GM10266 (cell line): ENCODE data around the gene PTTG2.
"Not testable (repeated sequence)": the region's sequence is repeated elsewhere in the genome, so short reads cannot be mapped to it uniquely, and the experiment has no call there.

Experiments used
- DNase-seq: peaks from one replicate; pipeline ENCODE4 v3.0.0; 2012; ENCODE audit errors: extremely low spot score
- TF ChIP-seq, protein P1 (sequence below): IDR thresholded peaks from 2 replicates; pipeline ENCODE4 v1.5.1; 2012; ENCODE audit warnings: mild to moderate bottlenecking, low read depth; ENCODE audit not compliant: control insufficient read depth, insufficient read depth; ENCODE audit errors: missing control alignments

PTTG2 gene

DNA sequence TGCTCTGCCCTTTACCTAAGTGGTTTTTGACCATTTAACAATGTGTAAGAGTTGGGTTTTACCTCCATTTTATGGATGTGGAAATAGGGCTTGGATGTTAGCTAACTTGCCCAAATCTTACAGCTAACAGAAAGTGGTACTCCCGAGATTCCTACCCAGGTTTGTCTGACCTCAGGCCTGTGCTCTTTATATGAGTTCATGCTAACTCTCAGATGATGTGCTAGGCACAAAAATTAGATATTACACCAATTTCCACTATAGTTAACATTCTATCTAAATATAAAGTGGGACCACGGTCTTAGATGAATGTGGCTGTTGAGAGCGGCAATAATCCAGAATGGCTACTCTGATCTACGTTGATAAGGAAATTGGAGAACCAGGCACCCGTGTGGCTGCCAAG is at the start of gene PTTG2:
Gene PTTG2 (plus strand): TSS at position 301 of the 400 bp plus-strand sequence. CDS start 37 bp downstream, at position 338.
- DNase-seq, result no peak
- TF ChIP-seq, protein P1, sequence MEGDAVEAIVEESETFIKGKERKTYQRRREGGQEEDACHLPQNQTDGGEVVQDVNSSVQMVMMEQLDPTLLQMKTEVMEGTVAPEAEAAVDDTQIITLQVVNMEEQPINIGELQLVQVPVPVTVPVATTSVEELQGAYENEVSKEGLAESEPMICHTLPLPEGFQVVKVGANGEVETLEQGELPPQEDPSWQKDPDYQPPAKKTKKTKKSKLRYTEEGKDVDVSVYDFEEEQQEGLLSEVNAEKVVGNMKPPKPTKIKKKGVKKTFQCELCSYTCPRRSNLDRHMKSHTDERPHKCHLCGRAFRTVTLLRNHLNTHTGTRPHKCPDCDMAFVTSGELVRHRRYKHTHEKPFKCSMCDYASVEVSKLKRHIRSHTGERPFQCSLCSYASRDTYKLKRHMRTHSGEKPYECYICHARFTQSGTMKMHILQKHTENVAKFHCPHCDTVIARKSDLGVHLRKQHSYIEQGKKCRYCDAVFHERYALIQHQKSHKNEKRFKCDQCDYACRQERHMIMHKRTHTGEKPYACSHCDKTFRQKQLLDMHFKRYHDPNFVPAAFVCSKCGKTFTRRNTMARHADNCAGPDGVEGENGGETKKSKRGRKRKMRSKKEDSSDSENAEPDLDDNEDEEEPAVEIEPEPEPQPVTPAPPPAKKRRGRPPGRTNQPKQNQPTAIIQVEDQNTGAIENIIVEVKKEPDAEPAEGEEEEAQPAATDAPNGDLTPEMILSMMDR, result no peak

DNA sequence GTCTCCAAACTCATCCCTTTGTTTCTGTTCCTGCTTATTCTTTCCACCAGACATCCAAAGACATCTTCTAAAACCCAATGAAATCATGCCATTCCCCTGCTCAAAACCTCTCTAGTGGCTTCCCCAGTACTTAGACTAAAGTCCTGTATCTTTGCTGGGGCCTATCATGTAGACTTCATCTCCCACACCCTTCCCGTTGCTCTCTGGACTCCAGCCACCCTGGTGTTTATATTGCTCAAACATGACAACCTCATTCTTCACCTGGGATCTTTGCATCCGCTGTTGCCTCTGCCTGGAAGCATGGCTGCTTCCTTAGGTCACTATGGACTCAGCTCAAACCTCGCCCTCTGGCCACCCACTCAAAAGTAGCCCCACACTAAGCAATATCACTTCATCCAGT is 45.7 kb upstream of the PTTG2 start:
- TF ChIP-seq, protein P1, result no peak

DNA sequence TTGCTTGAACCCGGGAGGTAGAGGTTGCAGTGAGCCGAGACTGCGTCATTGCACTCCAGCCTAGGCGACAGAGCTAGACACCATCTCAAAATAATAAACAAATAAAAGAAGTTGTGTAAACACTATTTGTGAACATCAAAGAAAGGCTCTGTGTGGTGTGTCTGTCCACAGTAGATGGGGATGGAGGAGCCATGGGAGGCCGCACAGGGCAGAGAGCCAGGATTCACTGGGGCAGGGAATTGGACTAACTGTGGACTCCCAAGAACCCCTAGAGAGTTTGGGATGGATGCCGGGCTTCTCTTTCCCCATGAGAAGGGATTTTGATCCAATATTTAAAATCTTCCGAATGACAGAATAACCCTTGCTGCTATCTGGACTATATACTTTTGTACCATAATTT is 42.8 kb upstream of the PTTG2 start:
- TF ChIP-seq, protein P1, result no peak
- DNase-seq, result no peak

More for the DNA sequence above, 45.7 kb upstream of the PTTG2 start:
- no peak for DNase-seq

DNA sequence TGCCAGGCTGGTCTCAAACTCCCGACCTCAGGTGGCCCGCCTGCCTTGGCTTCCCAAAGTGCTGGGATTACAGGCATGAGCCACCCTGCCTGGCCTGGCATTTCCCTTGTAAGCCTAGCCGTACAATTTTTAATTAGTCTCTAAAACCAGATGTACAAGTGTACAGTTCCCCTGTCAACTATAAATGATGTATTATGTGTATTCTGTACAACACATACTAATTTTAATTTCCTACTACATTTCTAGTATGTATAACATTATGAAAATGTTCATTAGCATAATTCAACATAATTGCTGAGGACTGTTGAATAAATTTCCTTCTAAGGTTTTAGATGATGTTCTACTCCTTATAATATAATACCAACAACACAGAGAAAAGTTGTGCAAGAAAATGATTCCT is 41.5 kb upstream of the PTTG2 start:
- TF ChIP-seq, protein P1, result no peak
- no peak for DNase-seq

DNA sequence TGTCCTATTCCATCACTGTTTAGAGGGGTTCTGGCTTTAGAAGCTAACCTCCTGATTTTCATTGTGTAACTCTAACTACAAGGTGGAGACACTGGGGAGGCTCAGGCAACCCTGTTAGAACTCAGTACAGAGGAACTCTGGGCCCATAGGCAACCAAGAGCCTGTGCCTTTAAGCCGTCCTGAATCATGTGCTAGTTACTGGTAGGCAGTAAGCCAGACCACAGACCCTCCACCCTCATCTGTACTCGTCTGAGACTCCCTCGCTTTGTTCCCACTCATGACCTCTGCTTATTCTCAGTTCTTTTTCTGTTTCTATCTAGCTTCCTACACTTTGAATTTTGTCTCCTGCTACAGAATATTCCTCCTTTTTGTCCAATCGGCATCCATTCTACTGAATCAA is 37.9 kb upstream of the PTTG2 start:
- TF ChIP-seq, protein P1, result no peak
- no peak for DNase-seq

DNA sequence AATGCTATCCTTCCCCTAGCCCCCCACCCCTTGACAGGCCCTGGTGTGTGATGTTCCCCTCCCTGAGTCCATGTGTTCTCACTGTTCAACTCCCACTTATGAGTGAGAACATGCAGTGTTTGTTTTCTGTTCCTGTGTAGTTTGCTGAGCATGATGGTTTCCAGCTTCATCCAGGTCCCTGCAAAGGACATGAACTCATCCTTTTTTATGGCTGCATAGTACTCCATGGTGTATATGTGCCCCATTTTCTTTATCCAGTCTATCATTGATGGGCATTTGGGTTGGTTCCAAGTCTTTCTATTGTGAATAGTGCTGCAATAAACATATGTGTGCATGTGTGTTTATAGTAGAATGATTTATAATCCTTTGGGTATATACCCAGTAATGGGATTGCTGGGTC is 37.1 kb upstream of the PTTG2 start:
- DNase-seq, result not testable (repeated sequence)

DNA sequence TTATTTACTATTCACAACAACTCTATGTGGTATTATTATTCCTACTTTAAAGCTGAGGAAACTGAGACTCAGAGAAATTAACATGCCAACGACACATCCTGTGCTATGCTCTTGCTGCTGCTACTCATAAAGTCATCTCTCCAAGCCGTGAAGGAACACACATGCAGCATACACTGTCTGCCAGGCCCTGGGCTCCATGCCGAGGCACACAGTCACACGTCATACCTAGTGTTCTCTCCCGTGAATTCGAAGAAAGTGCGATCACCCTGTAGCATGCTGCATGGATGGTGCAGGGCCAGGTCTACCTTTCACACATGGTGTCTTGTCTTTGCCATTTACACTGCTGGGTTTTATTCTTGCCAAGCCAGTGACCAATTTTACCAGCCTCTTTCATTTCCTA is 35.3 kb upstream of the PTTG2 start:
- DNase-seq, result no peak
- TF ChIP-seq, protein P1, result no peak

DNA sequence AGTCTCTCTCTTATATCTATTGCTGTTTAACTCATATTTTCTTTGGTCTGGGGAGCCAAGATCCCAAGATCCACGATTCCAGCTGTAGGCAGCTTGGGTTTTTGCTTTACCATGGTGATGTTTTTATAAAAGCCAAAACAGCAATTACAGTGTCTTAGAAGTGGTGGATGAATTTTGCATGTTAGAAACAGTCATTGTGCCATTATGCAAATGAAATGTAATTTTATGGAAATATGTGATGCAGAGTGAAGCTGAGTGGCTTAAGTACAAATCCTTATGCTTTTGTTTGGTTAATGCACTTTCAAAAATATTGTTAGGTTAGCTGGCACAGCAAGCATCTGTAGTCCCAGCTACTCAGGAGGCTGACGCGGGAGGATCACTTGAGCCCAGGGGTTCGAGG is 32.8 kb upstream of the PTTG2 start:
- no peak for DNase-seq

More for the DNA sequence above, 32.8 kb upstream of the PTTG2 start:
- TF ChIP-seq, protein P1, result no peak
